Measurements from ENCODE around the gene LRRC3B.

- TF ChIP-seq CTCF (IDR thresholded peaks at IDR 0.05) (no peak), POLR2A (IDR thresholded peaks at IDR 0.05) (no peak)
These were observed 109.3 kb downstream of the LRRC3B start for GRCh38 chr3:26731843-26732242.
